Measurements from ENCODE around the gene IRF5.

- TF ChIP-seq, protein P1, sequence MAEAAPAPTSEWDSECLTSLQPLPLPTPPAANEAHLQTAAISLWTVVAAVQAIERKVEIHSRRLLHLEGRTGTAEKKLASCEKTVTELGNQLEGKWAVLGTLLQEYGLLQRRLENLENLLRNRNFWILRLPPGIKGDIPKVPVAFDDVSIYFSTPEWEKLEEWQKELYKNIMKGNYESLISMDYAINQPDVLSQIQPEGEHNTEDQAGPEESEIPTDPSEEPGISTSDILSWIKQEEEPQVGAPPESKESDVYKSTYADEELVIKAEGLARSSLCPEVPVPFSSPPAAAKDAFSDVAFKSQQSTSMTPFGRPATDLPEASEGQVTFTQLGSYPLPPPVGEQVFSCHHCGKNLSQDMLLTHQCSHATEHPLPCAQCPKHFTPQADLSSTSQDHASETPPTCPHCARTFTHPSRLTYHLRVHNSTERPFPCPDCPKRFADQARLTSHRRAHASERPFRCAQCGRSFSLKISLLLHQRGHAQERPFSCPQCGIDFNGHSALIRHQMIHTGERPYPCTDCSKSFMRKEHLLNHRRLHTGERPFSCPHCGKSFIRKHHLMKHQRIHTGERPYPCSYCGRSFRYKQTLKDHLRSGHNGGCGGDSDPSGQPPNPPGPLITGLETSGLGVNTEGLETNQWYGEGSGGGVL (tag by site-specific recombination; IDR thresholded peaks at IDR 0.05) = no peak
- TF ChIP-seq ZNF501 (tag by site-specific recombination; IDR thresholded peaks at IDR 0.05) = no peak
- TF ChIP-seq, protein P2, sequence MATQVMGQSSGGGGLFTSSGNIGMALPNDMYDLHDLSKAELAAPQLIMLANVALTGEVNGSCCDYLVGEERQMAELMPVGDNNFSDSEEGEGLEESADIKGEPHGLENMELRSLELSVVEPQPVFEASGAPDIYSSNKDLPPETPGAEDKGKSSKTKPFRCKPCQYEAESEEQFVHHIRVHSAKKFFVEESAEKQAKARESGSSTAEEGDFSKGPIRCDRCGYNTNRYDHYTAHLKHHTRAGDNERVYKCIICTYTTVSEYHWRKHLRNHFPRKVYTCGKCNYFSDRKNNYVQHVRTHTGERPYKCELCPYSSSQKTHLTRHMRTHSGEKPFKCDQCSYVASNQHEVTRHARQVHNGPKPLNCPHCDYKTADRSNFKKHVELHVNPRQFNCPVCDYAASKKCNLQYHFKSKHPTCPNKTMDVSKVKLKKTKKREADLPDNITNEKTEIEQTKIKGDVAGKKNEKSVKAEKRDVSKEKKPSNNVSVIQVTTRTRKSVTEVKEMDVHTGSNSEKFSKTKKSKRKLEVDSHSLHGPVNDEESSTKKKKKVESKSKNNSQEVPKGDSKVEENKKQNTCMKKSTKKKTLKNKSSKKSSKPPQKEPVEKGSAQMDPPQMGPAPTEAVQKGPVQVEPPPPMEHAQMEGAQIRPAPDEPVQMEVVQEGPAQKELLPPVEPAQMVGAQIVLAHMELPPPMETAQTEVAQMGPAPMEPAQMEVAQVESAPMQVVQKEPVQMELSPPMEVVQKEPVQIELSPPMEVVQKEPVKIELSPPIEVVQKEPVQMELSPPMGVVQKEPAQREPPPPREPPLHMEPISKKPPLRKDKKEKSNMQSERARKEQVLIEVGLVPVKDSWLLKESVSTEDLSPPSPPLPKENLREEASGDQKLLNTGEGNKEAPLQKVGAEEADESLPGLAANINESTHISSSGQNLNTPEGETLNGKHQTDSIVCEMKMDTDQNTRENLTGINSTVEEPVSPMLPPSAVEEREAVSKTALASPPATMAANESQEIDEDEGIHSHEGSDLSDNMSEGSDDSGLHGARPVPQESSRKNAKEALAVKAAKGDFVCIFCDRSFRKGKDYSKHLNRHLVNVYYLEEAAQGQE (tag by site-specific recombination; IDR thresholded peaks at IDR 0.05) = no peak
- no peak for TF ChIP-seq CTCF (tag by site-specific recombination; IDR thresholded peaks at IDR 0.05)
- no peak for TF ChIP-seq MZF1 (tag by site-specific recombination; IDR thresholded peaks at IDR 0.05; ENCODE audit: borderline replicate concordance)
- no peak for TF ChIP-seq ZBTB21 (tag by site-specific recombination; IDR thresholded peaks at IDR 0.05)
Observed at GRCh38 chr7:128924707-128925588, 12.8 kb upstream of the IRF5 start.

Data from HEK293 (cell line).